Embryonic facial prominence (tissue), 1 donor: ENCODE measurements around the gene FBXO46.

ENCODE experiments used
- DNase-seq: peaks from one replicate; pipeline ENCODE4 v3.0.0-alpha.2; 2016; ENCODE audit errors: extremely low spot score

The FBXO46 gene, protein sequence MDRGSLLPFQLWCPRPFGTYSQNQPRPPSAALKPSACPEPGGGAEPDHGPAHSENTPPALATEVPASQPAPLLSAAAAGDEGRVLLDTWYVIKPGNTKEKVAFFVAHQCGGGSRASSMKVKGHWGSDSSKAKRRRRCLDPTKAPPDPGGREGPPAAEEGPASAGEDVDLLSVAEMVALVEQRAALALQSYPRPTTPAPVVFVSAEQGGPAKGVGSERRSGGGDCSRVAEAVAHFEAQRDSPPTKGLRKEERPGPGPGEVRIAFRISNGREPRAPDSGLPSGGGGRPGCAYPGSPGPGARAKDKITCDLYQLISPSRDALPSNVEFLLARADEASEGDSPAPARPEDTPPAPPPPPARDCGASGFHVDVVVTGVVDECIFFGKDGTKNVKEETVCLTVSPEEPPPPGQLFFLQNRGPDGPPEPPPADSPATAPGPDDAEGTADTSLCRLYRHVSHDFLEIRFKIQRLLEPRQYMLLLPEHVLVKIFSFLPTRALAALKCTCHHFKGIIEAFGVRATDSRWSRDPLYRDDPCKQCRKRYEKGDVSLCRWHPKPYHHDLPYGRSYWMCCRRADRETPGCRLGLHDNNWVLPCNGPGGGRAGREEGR

DNA sequence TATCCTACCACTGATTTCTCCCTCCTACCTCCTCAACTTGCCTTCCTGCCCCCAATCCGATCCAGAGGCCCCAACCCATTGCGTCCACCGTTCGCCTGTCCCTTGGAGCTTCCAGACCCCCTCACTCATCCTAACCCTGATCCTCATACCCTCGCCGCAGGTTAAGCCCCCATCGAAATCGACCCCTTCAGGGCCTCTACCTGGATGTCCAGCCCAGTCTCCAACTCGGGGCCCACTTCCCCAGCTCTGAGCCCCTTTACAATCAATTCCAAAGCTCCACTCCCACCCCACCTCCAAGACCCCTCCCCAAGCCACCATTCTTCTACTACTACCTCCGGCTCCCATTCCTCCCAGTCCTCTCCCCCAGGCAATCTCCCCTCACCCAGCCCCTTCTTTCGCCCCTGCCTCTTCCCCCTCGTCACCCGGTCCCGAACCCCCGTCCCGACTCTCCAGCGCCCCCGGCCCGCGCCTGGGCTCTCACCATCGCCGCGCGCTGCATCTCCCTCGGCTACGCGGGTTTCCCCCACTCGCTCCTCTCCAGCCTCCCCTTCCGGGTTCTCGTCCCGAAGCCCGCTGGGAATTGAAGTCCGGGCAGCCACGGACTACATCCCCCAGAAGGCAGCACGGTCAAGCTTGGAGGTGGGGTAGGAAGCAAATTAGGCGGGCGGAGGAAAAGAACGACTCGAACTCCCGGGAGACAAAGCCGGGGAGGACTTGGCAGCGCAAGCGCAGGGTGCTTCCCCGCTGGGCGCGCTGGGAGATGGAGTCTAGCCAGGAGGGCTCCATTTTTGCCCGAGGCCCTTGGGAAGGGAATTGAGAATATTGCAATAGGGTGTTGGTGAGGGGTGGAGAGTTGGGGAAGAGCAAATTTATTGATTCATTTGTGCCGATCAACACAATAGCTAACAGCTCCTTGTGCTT is at the start of gene FBXO46:
FBXO46 (minus strand) TSS at position 529 of the 921 bp plus-strand sequence. CDS start 17,401 bp downstream, outside the sequence.
- DNase-seq, result peak; percentile 98

- DNase-seq, result no peak
Measured at GRCh38 chr19:45780146-45780447, 49.4 kb upstream of the FBXO46 start.

- peak; percentile 17 for DNase-seq
Measured at GRCh38 chr19:45779231-45780145, 48.8 kb upstream of the FBXO46 start.

GRCh38 chr19:45778010-45778661 is 47.4 kb upstream of the FBXO46 start:
- peak; percentile 1 for DNase-seq

DNA sequence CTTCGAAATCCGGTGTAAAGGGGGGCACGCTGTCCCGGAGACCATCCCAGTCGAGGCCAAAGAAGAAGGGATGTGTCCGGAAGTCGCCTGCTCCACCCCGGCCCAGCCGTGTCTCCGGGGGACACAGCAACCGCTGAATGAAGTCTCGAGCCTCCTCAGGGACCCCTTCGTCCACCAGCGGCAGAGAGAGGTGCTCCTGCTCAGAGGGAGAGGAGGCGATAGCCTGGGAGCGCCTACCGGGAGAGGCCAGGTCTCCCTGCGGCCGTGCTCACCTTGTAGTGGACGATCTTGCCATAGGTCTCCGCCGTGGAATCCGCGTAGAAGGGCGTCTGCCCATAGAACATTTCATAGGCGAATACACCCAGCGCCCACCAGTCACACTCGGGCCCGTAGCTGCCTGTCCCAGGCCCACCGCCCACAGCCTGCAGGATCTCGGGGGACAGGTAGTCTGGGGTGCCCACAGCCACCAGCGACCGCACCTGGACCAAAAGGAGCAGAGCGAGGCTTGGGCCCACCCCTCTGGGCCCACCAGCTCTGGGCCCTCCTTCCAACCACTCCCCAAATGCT is 46.8 kb upstream of the FBXO46 start:
- no peak for DNase-seq

DNA sequence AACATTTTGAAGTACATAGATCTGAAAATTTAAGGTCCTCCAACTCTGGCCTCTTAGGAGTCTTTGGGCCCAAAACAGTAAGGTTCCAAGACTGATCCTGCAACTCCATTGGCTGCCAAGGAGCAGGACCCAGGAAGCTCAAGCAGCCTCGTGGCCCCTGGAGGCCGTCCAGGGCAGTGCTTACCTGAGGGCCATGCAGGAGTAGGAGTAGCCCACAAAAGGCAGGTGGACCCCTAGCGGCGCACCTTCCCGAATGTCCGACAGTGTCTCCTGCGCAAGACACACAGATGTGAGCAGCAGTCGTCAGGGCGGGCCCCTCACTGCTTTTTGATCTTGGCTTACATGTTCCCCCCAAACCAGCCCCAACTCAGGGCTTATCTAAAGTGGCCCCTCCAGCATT is 44.1 kb upstream of the FBXO46 start:
- peak; percentile 4 for DNase-seq

DNA sequence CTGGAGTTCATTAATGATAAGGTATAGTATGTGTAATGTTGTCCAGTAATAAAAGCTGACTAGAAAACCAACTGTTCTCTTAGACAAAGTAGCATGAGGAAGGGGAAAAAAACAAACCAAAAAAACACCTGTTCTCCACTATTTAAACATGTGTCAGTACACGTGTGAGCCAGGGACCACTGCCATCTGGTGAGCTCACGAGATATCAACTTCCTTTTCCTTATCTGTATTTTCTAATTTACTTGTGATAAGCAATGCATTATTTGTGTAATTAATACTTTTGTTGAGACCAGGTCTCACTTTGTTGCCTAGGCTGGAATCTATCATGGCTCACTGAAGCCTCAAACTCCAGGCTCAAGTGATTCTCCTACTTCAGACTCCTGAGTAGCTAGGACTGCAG is 42.7 kb upstream of the FBXO46 start:
- DNase-seq, result no peak

DNA sequence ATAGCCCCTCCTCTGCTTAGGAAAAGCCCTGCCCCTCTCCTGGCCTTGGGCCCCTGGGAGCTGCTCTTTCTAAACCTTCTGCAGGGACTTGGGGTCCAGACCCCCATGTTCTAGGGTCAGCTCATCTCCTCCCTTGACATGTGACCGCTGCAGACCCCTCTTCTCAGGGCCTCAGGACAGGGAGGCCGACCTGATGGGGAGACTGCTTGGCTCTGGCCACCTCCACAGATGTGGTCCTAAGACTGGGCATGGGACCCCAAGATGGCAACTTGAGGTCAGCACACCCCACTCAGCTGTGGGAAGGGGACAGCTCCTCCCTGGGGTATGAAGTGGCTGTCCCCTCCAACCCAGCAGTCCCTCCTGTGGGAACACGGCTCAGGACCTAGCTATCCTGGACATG is 42.2 kb upstream of the FBXO46 start:
- no peak for DNase-seq

GRCh38 chr19:45772130-45772840 is 41.6 kb upstream of the FBXO46 start:
- no peak for DNase-seq

DNA sequence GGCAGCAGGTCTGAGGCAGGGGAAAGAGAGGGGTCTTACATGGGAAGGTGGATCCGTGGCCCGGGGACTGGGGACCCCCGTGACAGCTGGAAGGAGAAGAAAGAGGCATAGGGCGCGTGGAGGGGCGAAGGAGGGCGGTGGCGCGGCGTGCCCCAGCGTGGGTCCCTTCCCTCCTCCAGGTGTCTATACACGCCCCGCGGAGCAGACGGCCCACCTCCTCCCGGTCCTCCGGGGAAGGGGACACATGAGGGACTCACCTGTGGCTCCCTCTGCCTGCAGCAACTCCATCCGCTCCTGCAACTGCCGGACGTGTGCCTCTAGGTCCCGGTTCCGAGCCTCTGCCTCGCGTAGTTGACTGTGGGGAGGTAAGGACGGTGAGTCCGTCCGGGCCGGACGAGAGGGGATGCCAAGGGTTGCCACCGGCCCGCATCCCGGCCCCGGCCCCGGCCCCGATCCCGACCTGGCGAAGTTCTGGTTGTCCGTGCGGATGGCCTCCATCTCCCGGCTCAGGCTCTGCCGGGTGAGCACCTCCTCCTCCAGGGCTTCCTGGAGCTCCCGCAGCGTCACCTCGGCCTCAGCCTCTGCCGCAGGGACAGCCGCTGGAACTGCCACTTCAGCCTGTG is 40.7 kb upstream of the FBXO46 start:
- no peak for DNase-seq

GRCh38 chr19:45770192-45771101 is 39.8 kb upstream of the FBXO46 start:
- peak; percentile 96 for DNase-seq

GRCh38 chr19:45769821-45770191 is 39.1 kb upstream of the FBXO46 start:
- DNase-seq, result no peak

DNA sequence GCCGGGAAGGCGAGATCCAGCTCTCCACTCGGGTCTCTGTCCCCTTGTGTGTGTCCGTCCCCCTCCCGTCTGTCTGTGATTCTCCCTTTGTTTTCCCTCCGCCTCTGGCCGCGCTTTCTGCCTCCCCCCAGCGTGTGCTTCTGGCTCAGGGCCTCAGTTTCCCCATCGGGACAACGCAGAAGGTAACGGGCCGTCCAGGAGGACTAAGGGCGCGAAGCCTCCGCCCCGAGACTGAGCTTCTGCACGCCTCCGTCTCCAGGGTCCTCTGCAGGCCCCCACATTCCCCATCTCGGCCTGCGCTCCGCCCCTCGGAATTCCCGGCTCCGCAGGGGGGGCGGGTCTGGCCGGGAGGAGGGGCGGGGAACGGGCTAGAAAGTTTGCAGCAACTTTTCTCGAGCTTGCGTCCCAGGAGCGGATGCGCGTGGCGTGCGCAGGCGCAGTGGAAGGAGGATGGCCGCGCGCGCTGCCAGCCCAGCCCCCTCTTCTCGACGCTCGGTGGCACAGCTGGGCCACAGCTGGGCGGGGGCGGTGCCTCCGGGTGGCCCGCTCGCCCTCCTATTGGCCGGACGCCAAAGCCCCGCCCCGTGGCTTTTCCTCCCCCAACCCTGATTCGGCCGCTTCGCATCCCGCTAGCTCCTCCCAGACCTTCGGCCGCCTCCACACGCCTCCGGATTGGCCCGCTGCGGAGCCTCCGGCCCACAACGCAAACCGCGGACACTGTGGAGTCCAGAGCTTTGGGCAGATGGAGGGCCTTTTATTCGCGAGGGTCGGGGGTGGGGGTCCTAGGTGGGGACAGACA is 38.5 kb upstream of the FBXO46 start, which contains the start of gene SIX5:
SIX5 (minus strand) TSS at position 269 of the 799 bp plus-strand sequence. CDS start 408 bp downstream, outside the sequence.
- DNase-seq, result peak; percentile 97

DNA sequence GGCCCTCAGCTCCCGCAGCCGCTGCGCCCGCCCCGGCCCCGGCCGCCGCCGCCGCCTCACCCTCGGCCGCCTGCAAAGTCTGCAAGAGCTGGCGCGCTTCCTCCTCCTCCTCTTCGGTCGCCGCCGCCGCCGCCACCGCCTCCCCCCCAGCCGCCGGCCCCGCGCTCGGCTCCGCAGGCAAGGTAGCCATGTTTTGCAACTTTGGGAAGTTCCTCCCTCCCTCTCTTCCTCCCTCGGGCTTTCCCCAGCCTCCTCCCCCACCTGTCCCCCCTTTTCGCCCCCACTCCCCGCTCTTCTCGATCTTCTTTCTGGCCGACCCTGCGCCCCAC is 37.9 kb upstream of the FBXO46 start:
- DNase-seq, result no peak

DNA sequence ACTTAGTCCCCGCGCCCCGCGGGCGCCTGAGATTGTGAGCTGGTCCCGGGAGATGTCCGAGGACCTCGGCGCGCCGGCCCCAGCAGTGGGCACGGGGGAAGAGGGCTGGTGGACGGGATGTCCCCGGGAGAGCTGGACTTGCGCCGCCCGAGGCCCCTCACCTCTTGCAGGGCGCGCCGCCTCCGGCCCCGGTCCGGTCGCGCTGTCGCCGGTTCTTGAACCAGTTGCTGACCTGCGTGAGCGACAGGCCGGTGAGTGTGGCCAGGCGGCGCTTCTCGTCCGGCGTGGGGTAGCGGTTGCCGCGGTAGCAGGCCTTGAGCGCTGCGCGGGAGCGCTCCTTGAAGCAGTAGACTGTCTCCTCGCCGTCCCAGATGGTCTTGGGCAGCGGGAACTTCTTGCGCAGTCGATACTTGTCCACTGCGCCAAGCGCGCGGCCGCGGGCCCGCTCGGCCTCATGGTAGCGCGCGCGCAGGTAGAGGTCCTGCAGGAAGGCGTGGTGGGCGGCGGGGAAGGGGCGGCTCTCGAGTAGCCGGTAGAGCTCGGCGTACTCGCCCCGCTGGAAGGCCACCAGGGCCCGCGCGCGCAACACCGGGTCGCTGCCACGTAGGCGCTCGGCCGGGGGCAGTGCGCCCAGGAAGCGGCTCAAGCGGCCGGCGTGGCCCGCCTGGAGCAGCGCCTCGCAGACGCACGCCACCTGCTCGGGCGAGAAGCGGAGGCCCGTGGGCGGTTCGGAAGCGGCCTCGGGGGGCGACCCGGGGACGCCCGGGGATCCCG is 37.4 kb upstream of the FBXO46 start:
- no peak for DNase-seq

- DNase-seq, result peak; percentile 56
Measured at GRCh38 chr19:45767410-45767880, 36.7 kb upstream of the FBXO46 start.
